ENCODE data around the gene ZBTB24.

Gene ZBTB24

GRCh38 chr6:109498936-109499335 lies 15.9 kb upstream of the ZBTB24 start:
- TF ChIP-seq CTCF (IDR thresholded peaks at IDR 0.05) (no peak), ZFX (IDR thresholded peaks at IDR 0.05; ENCODE audit: borderline replicate concordance) (no peak)
- H3K27ac ChIP-seq, result no peak overlapping the region

- no peak for TF ChIP-seq CTCF (IDR thresholded peaks at IDR 0.05)
- no peak for TF ChIP-seq ZFX (IDR thresholded peaks at IDR 0.05; ENCODE audit: borderline replicate concordance)
- no peak overlapping the region for H3K27ac ChIP-seq
Observed at GRCh38 chr6:109498052-109498451, 15.0 kb upstream of the ZBTB24 start.

DNA sequence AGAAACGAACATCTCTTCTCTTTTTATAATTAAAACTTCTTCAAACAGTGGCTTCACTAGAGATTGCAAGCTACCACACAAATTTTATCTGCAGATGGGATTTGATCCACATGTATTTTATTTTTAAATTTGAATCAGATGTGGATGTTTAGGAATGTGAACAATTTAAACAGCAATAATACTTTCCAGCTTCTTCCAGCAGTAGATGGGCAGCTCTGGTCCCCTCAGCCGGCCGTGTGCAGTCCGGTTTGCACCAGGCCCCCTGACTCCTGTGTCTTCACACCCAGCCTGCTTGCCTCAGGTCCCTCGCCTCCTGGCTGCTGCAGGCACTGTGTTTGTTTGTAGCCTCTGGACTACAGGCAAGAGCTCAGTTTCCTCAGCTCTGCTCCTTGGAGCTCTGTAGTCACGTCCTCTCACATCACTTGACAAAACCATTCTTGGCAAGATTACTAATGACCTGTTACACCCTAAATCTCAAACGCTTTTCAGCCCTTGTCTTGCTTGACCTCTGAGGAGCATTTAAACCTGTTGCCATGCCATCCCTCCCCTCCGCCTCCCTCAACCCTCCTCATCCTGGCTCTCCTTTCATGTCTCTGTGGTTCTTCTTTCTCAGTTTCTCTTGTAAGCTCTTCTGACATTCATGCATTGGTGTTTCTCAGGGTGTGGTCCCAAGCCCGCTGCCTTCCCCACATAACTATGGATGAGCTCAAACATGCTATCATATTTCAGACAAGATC lies 13.2 kb upstream of the ZBTB24 start:
- no peak overlapping the region for H3K27ac ChIP-seq
- no peak for TF ChIP-seq ZFX (IDR thresholded peaks at IDR 0.05; ENCODE audit: borderline replicate concordance)
- TF ChIP-seq CTCF (IDR thresholded peaks at IDR 0.05), result no peak

GRCh38 chr6:109493865-109494264 lies 10.8 kb upstream of the ZBTB24 start:
- H3K27ac ChIP-seq, result no peak overlapping the region
- TF ChIP-seq CTCF (IDR thresholded peaks at IDR 0.05), result no peak
- TF ChIP-seq ZFX (IDR thresholded peaks at IDR 0.05; ENCODE audit: borderline replicate concordance), result no peak

- H3K27ac ChIP-seq, result 0 out of 2 replicates have a peak overlapping the region, but pooled peaks have one; percentile 24
- TF ChIP-seq ZFX (IDR thresholded peaks at IDR 0.05; ENCODE audit: borderline replicate concordance), result no peak
- TF ChIP-seq CTCF (IDR thresholded peaks at IDR 0.05), result no peak
Observed at GRCh38 chr6:109491207-109491938, 8.4 kb upstream of the ZBTB24 start.

GRCh38 chr6:109490713-109491112 lies 7.7 kb upstream of the ZBTB24 start:
- TF ChIP-seq ZFX (IDR thresholded peaks at IDR 0.05; ENCODE audit: borderline replicate concordance) (no peak), CTCF (IDR thresholded peaks at IDR 0.05) (no peak)
- H3K27ac ChIP-seq, result 0 out of 2 replicates have a peak overlapping the region, but pooled peaks have one; percentile 24

DNA sequence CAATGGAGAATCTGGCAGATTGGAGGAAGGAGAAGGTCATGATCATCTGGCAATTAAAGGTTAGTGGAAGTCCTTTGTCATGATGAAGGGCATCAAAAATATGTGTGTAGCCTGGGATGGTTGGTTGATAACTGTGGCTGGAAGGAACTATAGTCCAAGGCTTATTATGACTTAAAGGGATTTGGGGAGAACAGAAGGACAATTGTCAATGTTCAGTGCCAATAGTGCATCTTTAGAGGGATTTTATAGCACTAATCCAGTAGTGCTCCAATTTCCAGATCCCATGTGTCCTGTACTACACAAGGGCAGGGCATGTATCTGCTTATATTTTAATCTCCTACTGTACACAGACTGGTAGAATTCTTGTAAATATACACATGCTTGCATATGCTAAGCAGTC lies 5.0 kb upstream of the ZBTB24 start:
- H3K27ac ChIP-seq, result no peak overlapping the region
- TF ChIP-seq CTCF (IDR thresholded peaks at IDR 0.05) (no peak), ZFX (IDR thresholded peaks at IDR 0.05; ENCODE audit: borderline replicate concordance) (no peak)

Data from 22Rv1 (cell line).